PFSK-1 (cell line): ENCODE results near the gene ARF1.

ENCODE experiments used
- FOXP2 ChIP-seq: optimal IDR thresholded peaks from 2 replicates; pipeline ENCODE3; 2011; ENCODE audit warnings: borderline replicate concordance, control low read depth, inconsistent platforms; ENCODE audit not compliant: insufficient read depth; ENCODE audit errors: extremely low read length, extremely low read depth
- POLR2AphosphoS5 ChIP-seq: IDR thresholded peaks from 2 replicates; pipeline ENCODE4 v1.6.1; 2012; ENCODE audit warnings: low read depth, mild to moderate bottlenecking, control low read depth, low read length, moderate library complexity
- SIN3A ChIP-seq: IDR thresholded peaks from 2 replicates; pipeline ENCODE4 v1.6.1; 2012; ENCODE audit warnings: mild to moderate bottlenecking, low read length, moderate library complexity, borderline replicate concordance; ENCODE audit not compliant: insufficient read depth
- TAF1 ChIP-seq: IDR thresholded peaks from 2 replicates; pipeline ENCODE4 v1.6.1; 2012; ENCODE audit warnings: low read length, control low read depth, borderline replicate concordance; ENCODE audit not compliant: insufficient read depth
- TF ChIP-seq, protein P1 (sequence below), 2 experiments: IDR thresholded peaks; 2 replicates each; pipeline versions ENCODE4 v1.6.1 to v1.8.0; 2011 to 2012; ENCODE audit warnings: low read depth in 2 of 2, low read length in 2 of 2, control low read depth in 1 of 2, inconsistent platforms in 1 of 2, mild to moderate bottlenecking in 1 of 2, moderate library complexity in 1 of 2; ENCODE audit not compliant: insufficient read depth in 1 of 2

DNA sequence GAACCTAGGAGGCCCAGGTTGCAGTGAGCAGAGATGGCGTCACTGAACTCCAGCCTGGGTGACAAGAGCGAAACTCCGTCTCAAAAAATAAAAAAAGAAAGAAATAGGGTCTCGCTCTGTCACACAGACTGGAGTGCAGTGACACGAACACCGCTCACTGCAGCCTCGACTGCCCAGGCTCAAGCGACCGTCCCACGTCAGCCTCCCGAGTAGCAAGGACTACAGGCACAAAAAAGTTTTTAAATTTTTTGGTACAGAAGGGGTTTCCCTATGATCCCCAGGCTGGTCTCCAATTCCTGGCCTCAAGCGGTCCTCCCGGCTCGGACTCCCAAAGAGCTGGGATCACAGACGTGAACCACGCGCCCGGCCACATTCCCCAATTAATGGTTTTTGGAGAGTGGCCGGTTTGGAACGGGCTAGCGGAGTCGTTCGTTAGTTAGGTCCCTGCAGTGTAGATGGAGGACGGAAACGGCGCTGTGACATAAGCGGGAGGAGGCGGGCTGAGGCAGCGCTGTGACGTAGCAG, 57.0 kb downstream of the ARF1 start:
- TF ChIP-seq POLR2AphosphoS5: no peak; the same call in 1 of the 2 replicates
- TF ChIP-seq, protein P1, sequence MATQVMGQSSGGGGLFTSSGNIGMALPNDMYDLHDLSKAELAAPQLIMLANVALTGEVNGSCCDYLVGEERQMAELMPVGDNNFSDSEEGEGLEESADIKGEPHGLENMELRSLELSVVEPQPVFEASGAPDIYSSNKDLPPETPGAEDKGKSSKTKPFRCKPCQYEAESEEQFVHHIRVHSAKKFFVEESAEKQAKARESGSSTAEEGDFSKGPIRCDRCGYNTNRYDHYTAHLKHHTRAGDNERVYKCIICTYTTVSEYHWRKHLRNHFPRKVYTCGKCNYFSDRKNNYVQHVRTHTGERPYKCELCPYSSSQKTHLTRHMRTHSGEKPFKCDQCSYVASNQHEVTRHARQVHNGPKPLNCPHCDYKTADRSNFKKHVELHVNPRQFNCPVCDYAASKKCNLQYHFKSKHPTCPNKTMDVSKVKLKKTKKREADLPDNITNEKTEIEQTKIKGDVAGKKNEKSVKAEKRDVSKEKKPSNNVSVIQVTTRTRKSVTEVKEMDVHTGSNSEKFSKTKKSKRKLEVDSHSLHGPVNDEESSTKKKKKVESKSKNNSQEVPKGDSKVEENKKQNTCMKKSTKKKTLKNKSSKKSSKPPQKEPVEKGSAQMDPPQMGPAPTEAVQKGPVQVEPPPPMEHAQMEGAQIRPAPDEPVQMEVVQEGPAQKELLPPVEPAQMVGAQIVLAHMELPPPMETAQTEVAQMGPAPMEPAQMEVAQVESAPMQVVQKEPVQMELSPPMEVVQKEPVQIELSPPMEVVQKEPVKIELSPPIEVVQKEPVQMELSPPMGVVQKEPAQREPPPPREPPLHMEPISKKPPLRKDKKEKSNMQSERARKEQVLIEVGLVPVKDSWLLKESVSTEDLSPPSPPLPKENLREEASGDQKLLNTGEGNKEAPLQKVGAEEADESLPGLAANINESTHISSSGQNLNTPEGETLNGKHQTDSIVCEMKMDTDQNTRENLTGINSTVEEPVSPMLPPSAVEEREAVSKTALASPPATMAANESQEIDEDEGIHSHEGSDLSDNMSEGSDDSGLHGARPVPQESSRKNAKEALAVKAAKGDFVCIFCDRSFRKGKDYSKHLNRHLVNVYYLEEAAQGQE (IDR thresholded peaks at IDR 0.05; ENCODE audit: insufficient read depth in 1 of 2, low read depth in 2 of 2, low read length in 2 of 2): no peak
- TF ChIP-seq SIN3A: 0 out of 2 replicates have a peak, but pooled peaks have one; percentile 9
- TF ChIP-seq FOXP2: no peak
- no peak for TF ChIP-seq TAF1
